ENCODE results near the gene LEO1.
"Not testable (repeated sequence)": the region's sequence is repeated elsewhere in the genome, so short reads cannot be mapped to it uniquely, and the experiment has no call there.

LEO1 gene

GRCh38 chr15:52011711-52012144 is 40.1 kb upstream of the LEO1 start:
- Histone ChIP-seq H3K27me3 (ENCODE audit: control insufficient read depth, insufficient read depth, low read length) (no peaks in the 10 kb centered on the region), H3K9me3 (ENCODE audit: control insufficient read depth, insufficient read depth, low read length) (no peaks in the 10 kb centered on the region), H3K4me1 (ENCODE audit: control insufficient read depth, insufficient read depth, low read length) (no peaks in the 10 kb centered on the region), H3K4me3 (ENCODE audit: low read depth, low read length) (no peak overlapping the region), H3K9ac (ENCODE audit: low read depth, low read length) (no peak overlapping the region), H3K36me3 (ENCODE audit: control insufficient read depth, insufficient read depth, low read length) (no peaks in the 10 kb centered on the region)

GRCh38 chr15:52010633-52011595 is 39.3 kb upstream of the LEO1 start:
- Histone ChIP-seq H3K36me3 (ENCODE audit: control insufficient read depth, insufficient read depth, low read length) (no peaks in the 10 kb centered on the region), H3K4me1 (ENCODE audit: control insufficient read depth, insufficient read depth, low read length) (no peaks in the 10 kb centered on the region), H3K9ac (ENCODE audit: low read depth, low read length) (no peak overlapping the region), H3K4me3 (ENCODE audit: low read depth, low read length) (no peak overlapping the region), H3K27me3 (ENCODE audit: control insufficient read depth, insufficient read depth, low read length) (no peaks in the 10 kb centered on the region), H3K9me3 (ENCODE audit: control insufficient read depth, insufficient read depth, low read length) (no peaks in the 10 kb centered on the region)

DNA sequence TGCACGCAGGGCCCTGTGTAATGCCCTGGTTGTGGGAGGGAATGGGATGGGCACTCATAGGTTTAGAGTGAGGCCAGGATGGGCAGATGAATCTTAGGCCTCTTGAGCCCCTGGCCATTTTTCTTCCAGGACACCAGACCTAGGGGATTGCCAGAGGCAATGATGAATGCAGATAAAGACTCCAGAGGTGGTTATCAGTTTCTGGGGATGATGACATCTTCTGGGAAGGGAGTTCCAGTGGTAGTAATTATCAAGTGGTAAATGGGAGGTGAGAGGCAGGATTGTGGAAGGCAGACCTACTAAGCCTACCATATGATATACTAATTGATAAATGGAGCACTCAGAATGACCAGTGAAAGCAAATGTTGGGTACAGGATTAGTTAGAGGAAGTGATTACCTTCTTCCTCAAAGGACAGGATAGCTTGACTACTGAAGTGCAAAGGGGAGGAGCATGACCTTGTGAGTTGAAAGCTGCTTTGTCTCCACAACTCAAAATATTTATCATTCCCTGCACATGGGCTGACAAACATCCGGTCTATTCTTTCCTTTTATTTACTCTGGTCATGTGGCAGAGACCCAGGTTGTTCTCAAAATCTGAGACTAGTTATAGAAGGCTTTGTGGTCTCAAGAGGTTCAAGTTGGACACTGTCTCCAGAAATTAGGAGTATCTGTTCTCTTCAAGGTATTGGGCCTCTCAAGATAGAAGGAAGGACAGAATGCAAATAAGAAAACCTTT is 37.3 kb upstream of the LEO1 start:
- no peaks in the 10 kb centered on the region for H3K36me3 ChIP-seq (ENCODE audit: control insufficient read depth, insufficient read depth, low read length)
- H3K4me1 ChIP-seq (ENCODE audit: control insufficient read depth, insufficient read depth, low read length), result no peaks in the 10 kb centered on the region
- no peaks in the 10 kb centered on the region for H3K27me3 ChIP-seq (ENCODE audit: control insufficient read depth, insufficient read depth, low read length)
- no peaks in the 10 kb centered on the region for H3K9me3 ChIP-seq (ENCODE audit: control insufficient read depth, insufficient read depth, low read length)
- H3K4me3 ChIP-seq (ENCODE audit: low read depth, low read length), result no peak overlapping the region
- H3K9ac ChIP-seq (ENCODE audit: low read depth, low read length), result no peak overlapping the region

DNA sequence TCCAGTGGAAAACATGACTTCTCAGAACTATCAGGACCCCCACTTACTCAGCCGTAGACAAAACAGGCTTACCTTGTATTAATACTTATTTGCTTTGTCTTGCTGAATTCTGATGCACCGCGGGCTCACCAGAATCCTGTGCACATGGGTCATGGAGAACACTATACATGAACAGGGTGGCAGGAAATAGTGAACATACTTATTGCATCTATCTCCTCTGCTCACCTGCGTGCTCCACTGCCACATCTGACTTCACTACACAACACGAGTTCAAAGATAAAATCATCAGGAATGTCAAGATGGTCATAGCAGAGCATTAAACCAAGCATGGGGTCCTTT is 36.8 kb upstream of the LEO1 start:
- H3K4me1 ChIP-seq (ENCODE audit: control insufficient read depth, insufficient read depth, low read length), result no peaks in the 10 kb centered on the region
- no peaks in the 10 kb centered on the region for H3K36me3 ChIP-seq (ENCODE audit: control insufficient read depth, insufficient read depth, low read length)
- H3K27me3 ChIP-seq (ENCODE audit: control insufficient read depth, insufficient read depth, low read length), result no peaks in the 10 kb centered on the region
- H3K9ac ChIP-seq (ENCODE audit: low read depth, low read length), result no peak overlapping the region
- H3K9me3 ChIP-seq (ENCODE audit: control insufficient read depth, insufficient read depth, low read length), result no peaks in the 10 kb centered on the region
- H3K4me3 ChIP-seq (ENCODE audit: low read depth, low read length), result no peak overlapping the region

GRCh38 chr15:52006702-52007340 is 35.2 kb upstream of the LEO1 start:
- Histone ChIP-seq H3K27me3 (ENCODE audit: control insufficient read depth, insufficient read depth, low read length) (no peaks in the 10 kb centered on the region), H3K4me3 (ENCODE audit: low read depth, low read length) (no peak overlapping the region), H3K9ac (ENCODE audit: low read depth, low read length) (no peak overlapping the region), H3K4me1 (ENCODE audit: control insufficient read depth, insufficient read depth, low read length) (no peaks in the 10 kb centered on the region), H3K36me3 (ENCODE audit: control insufficient read depth, insufficient read depth, low read length) (no peaks in the 10 kb centered on the region), H3K9me3 (ENCODE audit: control insufficient read depth, insufficient read depth, low read length) (no peaks in the 10 kb centered on the region)

DNA sequence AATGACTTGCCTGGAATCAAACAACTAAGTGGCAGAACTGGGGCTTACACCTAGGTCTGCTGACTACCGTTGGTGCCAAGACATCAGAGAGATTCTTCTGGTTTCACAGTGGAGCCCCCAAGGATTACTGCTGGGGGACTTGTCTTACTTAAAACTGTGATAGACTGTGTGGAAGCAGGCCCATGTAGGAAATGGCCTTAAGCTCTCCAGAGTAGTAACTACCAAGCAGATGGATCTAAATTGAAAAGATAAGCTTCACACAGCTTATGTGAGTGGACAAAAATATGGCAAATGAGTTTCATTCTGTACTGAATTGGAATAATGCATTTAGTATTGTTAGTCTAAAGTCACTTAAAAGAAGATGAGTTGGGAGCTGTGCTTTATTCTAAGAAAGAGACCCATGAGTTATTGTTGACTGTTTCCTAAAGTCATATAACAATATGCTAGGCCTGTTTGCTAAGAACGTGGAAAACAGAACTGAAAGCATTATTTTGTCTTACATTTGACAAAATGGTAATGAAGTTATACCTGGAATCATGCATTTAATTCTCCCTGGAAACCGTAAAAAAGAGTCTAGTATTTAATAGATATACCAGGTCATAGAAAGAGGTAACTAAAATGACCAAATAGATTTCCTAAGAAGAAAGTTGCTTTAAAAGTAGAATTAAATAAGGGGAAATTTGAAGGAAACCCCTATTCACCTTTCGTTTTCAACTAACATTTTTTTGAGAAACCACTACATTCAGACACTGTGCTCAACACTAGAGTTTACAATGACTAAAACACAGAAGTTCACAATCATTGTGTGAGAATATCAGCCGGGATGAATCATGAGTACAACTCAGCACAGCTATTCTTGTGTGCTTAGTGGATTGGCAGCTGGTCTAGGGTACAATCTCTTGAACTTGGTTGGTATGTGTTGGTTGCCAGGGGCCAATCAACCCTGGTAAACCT is 34.4 kb upstream of the LEO1 start:
- H3K27me3 ChIP-seq (ENCODE audit: control insufficient read depth, insufficient read depth, low read length), result no peaks in the 10 kb centered on the region
- no peak overlapping the region for H3K9ac ChIP-seq (ENCODE audit: low read depth, low read length)
- no peak overlapping the region for H3K4me3 ChIP-seq (ENCODE audit: low read depth, low read length)
- H3K9me3 ChIP-seq (ENCODE audit: control insufficient read depth, insufficient read depth, low read length), result no peaks in the 10 kb centered on the region
- H3K4me1 ChIP-seq (ENCODE audit: control insufficient read depth, insufficient read depth, low read length), result no peaks in the 10 kb centered on the region
- H3K36me3 ChIP-seq (ENCODE audit: control insufficient read depth, insufficient read depth, low read length), result no peaks in the 10 kb centered on the region

- H3K9me3 ChIP-seq (ENCODE audit: control insufficient read depth, insufficient read depth, low read length), result no peaks in the 10 kb centered on the region
- H3K9ac ChIP-seq (ENCODE audit: low read depth, low read length), result no peak overlapping the region
- H3K4me3 ChIP-seq (ENCODE audit: low read depth, low read length), result no peak overlapping the region
- H3K36me3 ChIP-seq (ENCODE audit: control insufficient read depth, insufficient read depth, low read length), result no peaks in the 10 kb centered on the region
- no peaks in the 10 kb centered on the region for H3K27me3 ChIP-seq (ENCODE audit: control insufficient read depth, insufficient read depth, low read length)
- no peaks in the 10 kb centered on the region for H3K4me1 ChIP-seq (ENCODE audit: control insufficient read depth, insufficient read depth, low read length)
These were observed 33.2 kb upstream of the LEO1 start for GRCh38 chr15:52004806-52005205.

- H3K4me3 ChIP-seq (ENCODE audit: low read depth, low read length), result no peak overlapping the region
- H3K4me1 ChIP-seq (ENCODE audit: control insufficient read depth, insufficient read depth, low read length), result no peaks in the 10 kb centered on the region
- H3K9ac ChIP-seq (ENCODE audit: low read depth, low read length), result no peak overlapping the region
These were observed 32.1 kb upstream of the LEO1 start for GRCh38 chr15:52003710-52004109.

DNA sequence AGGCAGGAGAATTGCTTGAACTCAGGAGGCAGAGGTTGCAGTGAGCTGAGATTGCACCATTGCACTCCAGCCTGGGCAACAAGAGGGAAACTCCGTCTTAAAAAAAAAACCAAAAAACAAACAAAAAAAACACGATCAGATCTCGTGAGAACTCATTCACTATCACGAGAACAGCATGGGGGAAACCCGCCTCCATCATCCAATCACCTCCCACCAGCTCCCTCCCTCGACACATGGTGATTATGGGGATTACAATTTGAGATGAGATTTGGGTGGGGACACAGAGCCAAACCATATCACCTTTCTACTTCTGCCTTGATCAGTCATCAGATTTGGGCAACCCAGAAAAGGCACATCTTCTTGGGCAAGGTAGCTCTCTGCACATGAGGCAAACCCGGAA is 31.5 kb upstream of the LEO1 start:
- H3K9ac ChIP-seq (ENCODE audit: low read depth, low read length); H3K4me1 ChIP-seq (ENCODE audit: control insufficient read depth, insufficient read depth, low read length); H3K4me3 ChIP-seq (ENCODE audit: low read depth, low read length); H3K27me3 ChIP-seq (ENCODE audit: control insufficient read depth, insufficient read depth, low read length); H3K9me3 ChIP-seq (ENCODE audit: control insufficient read depth, insufficient read depth, low read length); H3K36me3 ChIP-seq (ENCODE audit: control insufficient read depth, insufficient read depth, low read length): not testable (repeated sequence)

More at GRCh38 chr15:52003710-52004109, 32.1 kb upstream of the LEO1 start:
- H3K9me3 ChIP-seq (ENCODE audit: control insufficient read depth, insufficient read depth, low read length), result no peaks in the 10 kb centered on the region
- no peaks in the 10 kb centered on the region for H3K27me3 ChIP-seq (ENCODE audit: control insufficient read depth, insufficient read depth, low read length)
- no peaks in the 10 kb centered on the region for H3K36me3 ChIP-seq (ENCODE audit: control insufficient read depth, insufficient read depth, low read length)

DNA sequence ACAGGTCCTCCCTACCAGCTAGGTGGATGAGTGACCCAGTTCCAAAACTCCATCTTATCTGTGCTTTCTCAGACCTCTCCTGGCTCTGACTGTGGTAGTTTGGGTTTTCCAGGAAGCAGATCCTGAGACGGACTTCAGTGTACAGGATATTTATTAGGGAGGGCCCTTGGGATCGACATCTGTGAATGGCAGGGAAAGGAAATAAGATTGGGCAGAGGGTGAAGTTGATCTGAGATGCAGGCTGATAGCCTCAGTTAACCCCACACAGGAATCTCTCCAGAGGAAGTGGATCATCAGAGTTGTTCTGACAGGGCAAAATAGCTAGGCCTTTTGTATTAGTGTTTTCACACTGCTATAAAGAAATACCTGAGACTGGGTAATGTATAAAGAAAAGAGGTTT is 30.8 kb upstream of the LEO1 start:
- no peak overlapping the region for H3K9ac ChIP-seq (ENCODE audit: low read depth, low read length)
- H3K27me3 ChIP-seq (ENCODE audit: control insufficient read depth, insufficient read depth, low read length), result no peaks in the 10 kb centered on the region
- no peaks in the 10 kb centered on the region for H3K36me3 ChIP-seq (ENCODE audit: control insufficient read depth, insufficient read depth, low read length)
- H3K4me3 ChIP-seq (ENCODE audit: low read depth, low read length), result no peak overlapping the region
- H3K4me1 ChIP-seq (ENCODE audit: control insufficient read depth, insufficient read depth, low read length), result no peaks in the 10 kb centered on the region
- no peaks in the 10 kb centered on the region for H3K9me3 ChIP-seq (ENCODE audit: control insufficient read depth, insufficient read depth, low read length)

- no peak overlapping the region for H3K9ac ChIP-seq (ENCODE audit: low read depth, low read length)
- H3K27me3 ChIP-seq (ENCODE audit: control insufficient read depth, insufficient read depth, low read length), result no peaks in the 10 kb centered on the region
- no peak overlapping the region for H3K4me3 ChIP-seq (ENCODE audit: low read depth, low read length)
- H3K36me3 ChIP-seq (ENCODE audit: control insufficient read depth, insufficient read depth, low read length), result no peaks in the 10 kb centered on the region
- no peaks in the 10 kb centered on the region for H3K9me3 ChIP-seq (ENCODE audit: control insufficient read depth, insufficient read depth, low read length)
- no peaks in the 10 kb centered on the region for H3K4me1 ChIP-seq (ENCODE audit: control insufficient read depth, insufficient read depth, low read length)
These were observed 21.4 kb upstream of the LEO1 start for GRCh38 chr15:51992953-51993352.

Measured in iPS-15b (cell line).